PC-3 (cell line): Measurements from ENCODE around the gene ZC3H14. TPM values are rescaled to one million over a fixed set of nuclear protein-coding genes. Genes with fewer than 3 reads are reported as not detected.

Source experiments
- ATAC-seq: fragments of 200-7000 bp; cut with Tn5 transposase; 2 replicates; pipeline ENCODE4 v1.9.1; 2020; ENCODE audit warnings: mild to moderate bottlenecking, moderate library complexity
- BruUV-seq: library from RNA; stranded (reverse); fragments of 400-500 nt; replicated peaks from 2 replicates; lab custom pipeline; 2021; lab: Mats Ljungman, UMichigan
- CTCF ChIA-PET: fragments of 300-600 bp; sonication (Branson Sonifier 250); formaldehyde crosslinking; loops from one replicate; lab custom pipeline; 2022; ENCODE audit warnings: antibody characterized with exemption; lab: Charles Lee
- POLR2A ChIA-PET: fragments of 300-600 bp; sonication (Branson Sonifier 250); formaldehyde crosslinking; loops from one replicate; lab custom pipeline; 2022; ENCODE audit warnings: antibody characterized with exemption; ENCODE audit not compliant: unreplicated experiment; lab: Charles Lee
- DNase-seq: peaks from one replicate; pipeline ENCODE4 v3.0.0-alpha.2; 2015
- H2AFZ ChIP-seq: fragments of 300-600 bp; sonication (generic); 2 replicates; pipeline ENCODE4 v1.6.0; 2016; ENCODE audit warnings: antibody characterized with exemption, low read length
- H3F3A ChIP-seq: fragments of 300-600 bp; sonication (generic); one replicate; pipeline ENCODE4 v1.6.0; 2017; ENCODE audit warnings: antibody characterized with exemption, low read length, control low read depth, mild to moderate bottlenecking; ENCODE audit not compliant: unreplicated experiment
- H3K27ac ChIP-seq: fragments of 300-600 bp; sonication (generic); 2 replicates; pipeline ENCODE4 v1.5.1; 2016; ENCODE audit warnings: mild to moderate bottlenecking, low read length
- H3K27me3 ChIP-seq: fragments of 300-600 bp; sonication (generic); 2 replicates; pipeline ENCODE4 v1.6.1; 2016; ENCODE audit warnings: low read length, mixed read lengths
- H3K36me3 ChIP-seq: fragments of 300-600 bp; sonication (generic); 2 replicates; pipeline ENCODE4 v1.6.1; 2016; ENCODE audit warnings: low read depth, mixed run types, low read length, mixed read lengths
- H3K4me1 ChIP-seq: fragments of 300-600 bp; sonication (generic); 2 replicates; pipeline ENCODE4 v1.5.1; 2016; ENCODE audit warnings: low read length; ENCODE audit not compliant: insufficient read depth
- H3K4me2 ChIP-seq: fragments of 300-600 bp; sonication (generic); 2 replicates; pipeline ENCODE4 v1.6.0; 2016; ENCODE audit warnings: low read length
- H3K4me3 ChIP-seq: fragments of 300-600 bp; sonication (generic); 2 replicates; pipeline ENCODE4 v1.5.1; 2016; ENCODE audit warnings: mild to moderate bottlenecking, low read length, mixed read lengths
- H3K79me2 ChIP-seq: fragments of 300-600 bp; sonication (generic); 2 replicates; pipeline ENCODE4 v1.6.1; 2017; ENCODE audit warnings: low read length, mixed read lengths
- H3K9ac ChIP-seq: fragments of 300-600 bp; sonication (generic); 2 replicates; pipeline ENCODE4 v1.6.0; 2016; ENCODE audit warnings: mild to moderate bottlenecking, low read length
- H3K9me2 ChIP-seq: fragments of 300-600 bp; sonication (generic); replicated peaks from 2 replicates; pipeline ENCODE4 v1.6.1; 2016; ENCODE audit warnings: mixed run types, low read length, mixed read lengths
- H3K9me3 ChIP-seq: fragments of 300-600 bp; sonication (generic); 2 replicates; pipeline ENCODE4 v1.6.1; 2016; ENCODE audit warnings: low read length, mixed read lengths
- H4K20me1 ChIP-seq: fragments of 300-600 bp; sonication (generic); 2 replicates; pipeline ENCODE4 v1.6.1; 2016; ENCODE audit warnings: low read length, mixed read lengths
- CTCF ChIP-seq: fragments of 300-600 bp; sonication (generic); conservative IDR thresholded peaks from 2 replicates; pipeline ENCODE4 v1.5.1; 2017; ENCODE audit warnings: antibody characterized with exemption, low read depth, mild to moderate bottlenecking, low read length
- EZH2 ChIP-seq: fragments of 300-600 bp; sonication (generic); IDR thresholded peaks from one replicate; pipeline ENCODE4 v1.6.1; 2017; ENCODE audit warnings: antibody characterized with exemption, mild to moderate bottlenecking, low read length; ENCODE audit not compliant: unreplicated experiment
- EZH2phosphoT487 ChIP-seq: fragments of 300-600 bp; sonication (generic); IDR thresholded peaks from 2 replicates; pipeline ENCODE4 v1.6.1; 2018; ENCODE audit warnings: mild to moderate bottlenecking, antibody characterized with exemption, low read length, borderline replicate concordance
- intact Hi-C: fragments of 100-400 bp; cut with micrococcal nuclease; formaldehyde crosslinking; loops from 2 replicates; pipeline ENCODE4 v1.9.0; 2023
- total RNA-seq: library from RNA; depleted of rRNA; stranded (reverse); fragments of >200 nt; gene quantifications from 2 replicates; pipeline ENCODE4 v1.2.3, GENCODE V29; 2014

Gene ZC3H14
- total RNA-seq, 1 experiment from 2014 or later = 58.2 TPM

GRCh38 chr14:88518592-88519512, 44.0 kb upstream of the ZC3H14 start:
- CTCF ChIA-PET = no interaction called here
- no peak overlapping the region for H3K4me3 ChIP-seq
- peaks cover 5% of the 10 kb centered on the region for H3F3A ChIP-seq
- peak; percentile 52 for ATAC-seq
- no peaks in the 10 kb centered on the region for H3K79me2 ChIP-seq
- no peaks in the 10 kb centered on the region for H3K27me3 ChIP-seq
- peak overlapping the region; percentile 29; the same call in 1 of the 2 replicates for H3K9ac ChIP-seq
- peak overlapping the region; percentile 32 for H3K4me2 ChIP-seq
- peak; percentile 82 for DNase-seq
- H4K20me1 ChIP-seq = no peaks in the 10 kb centered on the region
- POLR2A ChIA-PET = no interaction called here
- TF ChIP-seq EZH2phosphoT487 (no peak), EZH2 (no peak), CTCF (no peak)
- H3K9me3 ChIP-seq = no peaks in the 10 kb centered on the region
- H2AFZ ChIP-seq = no peak overlapping the region
- intact Hi-C loops = no loop called here
- BruUV-seq = no TSS peak
- H3K36me3 ChIP-seq = peaks cover 3% of the 10 kb centered on the region; the same call in 1 of the 2 replicates
- H3K27ac ChIP-seq = peak overlapping the region; percentile 72
- no peaks in the 10 kb centered on the region for H3K9me2 ChIP-seq
- H3K4me1 ChIP-seq = peaks cover 44% of the 10 kb centered on the region

GRCh38 chr14:88519907-88520306, 42.9 kb upstream of the ZC3H14 start:
- peaks cover 4% of the 10 kb centered on the region; the same call in 1 of the 2 replicates for H3K36me3 ChIP-seq
- no peak for TF ChIP-seq EZH2phosphoT487
- no peak for TF ChIP-seq EZH2
- no peak for TF ChIP-seq CTCF
- H3K9me2 ChIP-seq = no peaks in the 10 kb centered on the region
- no peak for ATAC-seq
- no peaks in the 10 kb centered on the region for H3K9me3 ChIP-seq
- no peaks in the 10 kb centered on the region for H4K20me1 ChIP-seq
- H3K27me3 ChIP-seq = no peaks in the 10 kb centered on the region
- ChIA-PET CTCF (no interaction called here), POLR2A (no interaction called here)
- intact Hi-C loops = no loop called here
- BruUV-seq = no TSS peak
- no peak overlapping the region for H3K9ac ChIP-seq
- no peaks in the 10 kb centered on the region for H3K79me2 ChIP-seq
- no peak for DNase-seq
- 0 out of 2 replicates have a peak overlapping the region, but pooled peaks have one; percentile 12 for H3K4me2 ChIP-seq
- peaks cover 5% of the 10 kb centered on the region for H3F3A ChIP-seq
- H3K4me1 ChIP-seq = peaks cover 44% of the 10 kb centered on the region
- 0 out of 2 replicates have a peak overlapping the region, but pooled peaks have one; percentile 72 for H3K27ac ChIP-seq
- H2AFZ ChIP-seq = no peak overlapping the region
- no peak overlapping the region for H3K4me3 ChIP-seq
